KMS-11 (cell line): Measurements from ENCODE around the gene PFN1.

Experiments
- H2AFZ ChIP-seq: fragments of 200-600 bp; sonication (generic); 2 replicates; pipeline ENCODE4 v1.6.1; 2016; ENCODE audit warnings: antibody characterized with exemption, mixed run types, low read depth
- H3K27ac ChIP-seq: fragments of 200-600 bp; sonication (generic); 2 replicates; pipeline ENCODE4 v1.6.1; 2016; ENCODE audit warnings: mild to moderate bottlenecking, mixed run types
- H3K27me3 ChIP-seq: fragments of 200-600 bp; sonication (generic); 2 replicates; pipeline ENCODE4 v1.6.1; 2017; ENCODE audit warnings: mild to moderate bottlenecking, low read depth, mixed run types, moderate library complexity; ENCODE audit not compliant: insufficient read depth
- H3K36me3 ChIP-seq: fragments of 200-600 bp; sonication (generic); 2 replicates; pipeline ENCODE4 v1.6.1; 2017; ENCODE audit warnings: mild to moderate bottlenecking, mixed run types; ENCODE audit not compliant: insufficient read depth
- H3K4me1 ChIP-seq: fragments of 200-600 bp; sonication (generic); 2 replicates; pipeline ENCODE4 v1.6.1; 2016; ENCODE audit warnings: mild to moderate bottlenecking, low read depth, mixed run types; ENCODE audit not compliant: poor library complexity, severe bottlenecking
- H3K4me2 ChIP-seq: fragments of 200-600 bp; sonication (generic); 2 replicates; pipeline ENCODE4 v1.7.0; 2016; ENCODE audit warnings: mild to moderate bottlenecking, mixed run types
- H3K4me3 ChIP-seq: fragments of 200-600 bp; sonication (generic); IDR thresholded peaks from 2 replicates; pipeline ENCODE4 v1.6.1; 2017; ENCODE audit warnings: low read depth, low read length, mixed read lengths; ENCODE audit not compliant: insufficient read depth
- H3K79me2 ChIP-seq: fragments of 200-600 bp; sonication (generic); 2 replicates; pipeline ENCODE4 v1.6.1; 2016; ENCODE audit warnings: low read depth, mixed run types; ENCODE audit not compliant: insufficient read depth
- H3K9ac ChIP-seq: fragments of 200-600 bp; sonication (generic); 2 replicates; pipeline ENCODE4 v1.6.1; 2016; ENCODE audit warnings: mild to moderate bottlenecking, mixed run types
- H4K20me1 ChIP-seq: fragments of 200-600 bp; sonication (generic); 2 replicates; pipeline ENCODE4 v1.6.1; 2016; ENCODE audit warnings: mild to moderate bottlenecking, mixed run types; ENCODE audit not compliant: insufficient read depth
- CTCF ChIP-seq: fragments of 200-600 bp; sonication (generic); conservative IDR thresholded peaks from 2 replicates; pipeline ENCODE4 v1.6.1; 2017; ENCODE audit warnings: low read depth, mild to moderate bottlenecking, antibody characterized with exemption, low read length, moderate library complexity, mixed read lengths

PFN1 gene

GRCh38 chr17:4965311-4965986 is 17.1 kb upstream of the PFN1 start:
- Histone ChIP-seq H3K4me2 (no peak overlapping the region), H3K27me3 (no peaks in the 10 kb centered on the region), H3K36me3 (no peaks in the 10 kb centered on the region), H3K4me1 (no peaks in the 10 kb centered on the region), H3K79me2 (no peaks in the 10 kb centered on the region), H3K27ac (no peak overlapping the region), H3K4me3 (no peak overlapping the region), H4K20me1 (no peaks in the 10 kb centered on the region), H2AFZ (no peak overlapping the region), H3K9ac (no peak overlapping the region)
- TF ChIP-seq CTCF = no peak

GRCh38 chr17:4960279-4960922 is 12.1 kb upstream of the PFN1 start:
- H4K20me1 ChIP-seq = no peaks in the 10 kb centered on the region
- no peak overlapping the region for H3K4me2 ChIP-seq
- no peak overlapping the region for H3K4me3 ChIP-seq
- H2AFZ ChIP-seq = no peak overlapping the region
- no peaks in the 10 kb centered on the region for H3K36me3 ChIP-seq
- TF ChIP-seq CTCF = no peak
- no peaks in the 10 kb centered on the region for H3K27me3 ChIP-seq
- H3K9ac ChIP-seq = no peak overlapping the region
- no peaks in the 10 kb centered on the region for H3K4me1 ChIP-seq
- H3K79me2 ChIP-seq = no peaks in the 10 kb centered on the region
- no peak overlapping the region for H3K27ac ChIP-seq

GRCh38 chr17:4959261-4959965 is 11.1 kb upstream of the PFN1 start:
- Histone ChIP-seq H3K9ac (no peak overlapping the region), H3K79me2 (no peaks in the 10 kb centered on the region), H3K4me3 (no peak overlapping the region), H3K27ac (no peak overlapping the region), H3K4me1 (no peaks in the 10 kb centered on the region), H3K27me3 (no peaks in the 10 kb centered on the region), H2AFZ (no peak overlapping the region), H4K20me1 (no peaks in the 10 kb centered on the region), H3K4me2 (no peak overlapping the region), H3K36me3 (no peaks in the 10 kb centered on the region)
- TF ChIP-seq CTCF = no peak

- Histone ChIP-seq H3K79me2 (no peaks in the 10 kb centered on the region), H3K27me3 (no peaks in the 10 kb centered on the region), H3K4me3 (no peak overlapping the region), H3K36me3 (no peaks in the 10 kb centered on the region), H4K20me1 (no peaks in the 10 kb centered on the region), H3K4me2 (no peak overlapping the region), H3K27ac (no peak overlapping the region), H2AFZ (no peak overlapping the region), H3K9ac (no peak overlapping the region), H3K4me1 (no peaks in the 10 kb centered on the region)
- no peak for TF ChIP-seq CTCF
Observed at GRCh38 chr17:4958102-4958501, 9.8 kb upstream of the PFN1 start.
